ENCODE measurements around the gene MSL3. TPM values are rescaled to one million over a fixed set of nuclear protein-coding genes. Genes with fewer than 3 reads are reported as not detected.
A peak's percentile ranks its signal among the peaks of the same experiment; 100 is the strongest.

MSL3 gene
- total RNA-seq (2021; fragmentation: NEBNext Ultra II Directional; extraction: Animal tissue kit (Norgen Biotek cat#: 25700)) (11.3 and 12.3 TPM in 2 replicates), polyA plus RNA-seq (2011; rRNA removed) (10.5 and 10.6 TPM in 2 replicates), polyA minus RNA-seq (2011; rRNA and poly(A)+ RNA removed) (8.3 and 10.0 TPM in 2 replicates)
- polyA plus RNA-seq (2011; cell fraction: cytosol; rRNA removed) = 13.8 TPM
- polyA plus RNA-seq (2011; cell fraction: nucleus; rRNA removed) = 19.4 TPM
- polyA plus RNA-seq (2012, experiment 1 of 2) = 7.0 to 16.0 TPM (median 8.6 TPM) in 4 replicates
- 4.0 TPM for polyA plus RNA-seq (2012, experiment 2 of 2)
- 10.8 TPM for polyA plus RNA-seq (2013, experiment 1 of 2)
- polyA plus RNA-seq (2013, experiment 2 of 2) = 10.2 TPM
- 5.7 TPM for polyA minus RNA-seq (2011; cell fraction: cytosol; rRNA and poly(A)+ RNA removed)
- 16.7 TPM for polyA minus RNA-seq (2011; cell fraction: nucleus; rRNA and poly(A)+ RNA removed)
- long read RNA-seq, experiment 1, partial matches to known transcripts = 9 of 12 reads
- long read RNA-seq, experiment 1, other reads (novel, unspliced or antisense) = 0 of 12 reads
- long read RNA-seq, experiment 2, transcript MSL3-201 (13 exons, 2,364 nt) = major isoform, 6 of 9 reads
- long read RNA-seq, experiment 2, partial matches to known transcripts = 0 of 9 reads
- long read RNA-seq, experiment 2, other reads (novel, unspliced or antisense) = 0 of 9 reads

GRCh38 chrX:11757719-11758399, at the start of gene MSL3:
TSS of gene MSL3 (plus strand) at chrX:11758237. CDS start at chrX:11758264, 27 bp downstream.
- ChIA-PET CTCF (ENCODE audit: partially characterized antibody) (interaction anchor here (1.1 to 1.8 kb wide), 5 partner anchors 16 to 228 kb away, joined by 3 to 6 read pairs (median 4); partner anchors contain the start of gene ARHGAP6), POLR2A (ENCODE audit: partially characterized antibody) (interaction anchor here (1.1 kb wide), 1 partner anchor 92 kb away, joined by 3 read pairs; the partner anchor contains the start of gene ARHGAP6)
- H3K4me1 ChIP-seq (replicated peaks in 1 of 4; ENCODE audit: control insufficient read depth in 3 of 4, insufficient read depth in 4 of 4, low read length in 3 of 4) = peaks cover 0 to 3% (median 0%) of the 10 kb centered on the region in 4 experiments; a peak in 2 of 7 replicates
- no peak within 1 kb of the TSS for H3K23ac ChIP-seq (ENCODE audit: insufficient read length)
- H4K91ac ChIP-seq (replicated peaks; ENCODE audit: insufficient read length, low read length) = no peak within 1 kb of the TSS
- peak within 1 kb of the TSS; percentile 66 to 84 (median 76) for H3K4me3 ChIP-seq (ENCODE audit: extremely low read depth in 1 of 4, insufficient read depth in 2 of 4, low read depth in 3 of 4, low read length in 4 of 4)
- H3K4ac ChIP-seq (replicated peaks; ENCODE audit: insufficient read length, low read depth, low read length) = no peak within 1 kb of the TSS
- FAIRE-seq (no peak), DNase-seq (ENCODE audit: low read depth in 1 of 2, low spot score in 2 of 2) (peak in 1 of 2 experiments; percentile 57)
- peaks cover 8% of the 10 kb centered on the region; the same call in 1 of the 2 replicates for H3K23me2 ChIP-seq (ENCODE audit: low read depth, low read length)
- H3K9ac ChIP-seq (replicated peaks in 1 of 4; ENCODE audit: extremely low read depth in 1 of 4, low read depth in 3 of 4, low read length in 3 of 4) = peak within 1 kb of the TSS; percentile 48 to 66 (median 59); a peak in 6 of 7 replicates
- no peaks in the 10 kb centered on the region for H3K79me1 ChIP-seq (ENCODE audit: low read depth, low read length)
- H4K5ac ChIP-seq (ENCODE audit: insufficient read length, low read depth, low read length) = no peak within 1 kb of the TSS
- no peak within 1 kb of the TSS for H2BK12ac ChIP-seq (ENCODE audit: low read depth, low read length)
- H2AFZ ChIP-seq (ENCODE audit: low read length) = peak within 1 kb of the TSS; percentile 76; the same call in 1 of the 2 replicates
- H3K36me3 ChIP-seq (ENCODE audit: control insufficient read depth in 2 of 4, insufficient read depth in 4 of 4, low read length in 3 of 4) = peaks cover 0 to 5% (median 3%) of the 10 kb centered on the region in 4 experiments; a peak in 4 of 8 replicates
- H2BK5ac ChIP-seq (ENCODE audit: low read depth, low read length) = no peak within 1 kb of the TSS
- 0 out of 7 replicates have a peak, but pooled peaks cover 0 to 2% (median 0%) of the 10 kb centered on the region in 4 experiments for H3K27me3 ChIP-seq (replicated peaks in 1 of 4; ENCODE audit: control insufficient read depth in 3 of 4, extremely low read depth in 1 of 4, insufficient read depth in 3 of 4, low read length in 3 of 4)
- H2BK120ac ChIP-seq (replicated peaks; ENCODE audit: low read depth, low read length) = no peak within 1 kb of the TSS
- H3K14ac ChIP-seq (ENCODE audit: insufficient read length) = no peak within 1 kb of the TSS
- no peaks in the 10 kb centered on the region; a peak in 1 of 4 replicates for H3K79me2 ChIP-seq (ENCODE audit: control insufficient read depth in 1 of 2, insufficient read depth in 2 of 2, low read length in 2 of 2)
- H3K27ac ChIP-seq (ENCODE audit: low read depth, low read length) = no peak within 1 kb of the TSS; the same call in 1 of the 2 replicates
- H2BK20ac ChIP-seq (ENCODE audit: low read length) = no peak within 1 kb of the TSS
- H3K4me2 ChIP-seq (ENCODE audit: insufficient read depth in 1 of 2, low read depth in 2 of 2, low read length in 2 of 2) = peak within 1 kb of the TSS; percentile 84 to 92
- H3K9me3 ChIP-seq (ENCODE audit: insufficient read depth in 2 of 2, low read depth in 1 of 2, low read length in 1 of 2) = no peaks in the 10 kb centered on the region
- no peak within 1 kb of the TSS for H2BK15ac ChIP-seq (ENCODE audit: low read length)
- peak within 1 kb of the TSS; percentile 80; the same call in 1 of the 2 replicates for H4K8ac ChIP-seq (ENCODE audit: extremely low read depth, insufficient read depth, low read length)
- no peak within 1 kb of the TSS for H2AK5ac ChIP-seq (ENCODE audit: low read depth, low read length)
- no peaks in the 10 kb centered on the region for H4K20me1 ChIP-seq (replicated peaks in 1 of 2; ENCODE audit: control insufficient read depth in 1 of 2, insufficient read depth in 2 of 2, low read length in 2 of 2)
- H3K18ac ChIP-seq (ENCODE audit: extremely low read depth, low read length) = peak within 1 kb of the TSS; percentile 71
- H3K56ac ChIP-seq (replicated peaks; ENCODE audit: insufficient read length, low read depth, low read length) = no peak within 1 kb of the TSS
- no CpG with 5 or more reads among the region's 93 CpGs for WGBS, 2 experiments (ENCODE audit: extremely low coverage in 1 of 2, insufficient coverage in 1 of 2, insufficient read length in 1 of 2, insufficient replicate concordance in 2 of 2, low coverage in 1 of 2, low lambda C conversion rate in 2 of 2, missing lambda C conversion rate in 1 of 2)

All from H1 (cell line).